GM21717 (cell line): Measurements from ENCODE around the gene RNF4.
"Not testable (repeated sequence)": the region's sequence is repeated elsewhere in the genome, so short reads cannot be mapped to it uniquely, and the experiment has no call there.

Source experiments
- ATAC-seq: cut with Tn5 transposase; IDR thresholded peaks from one replicate; pipeline ENCODE4 v1.9.1; 2021; ENCODE audit warnings: mild to moderate bottlenecking, moderate library complexity; ENCODE audit not compliant: unreplicated experiment

Gene RNF4

DNA sequence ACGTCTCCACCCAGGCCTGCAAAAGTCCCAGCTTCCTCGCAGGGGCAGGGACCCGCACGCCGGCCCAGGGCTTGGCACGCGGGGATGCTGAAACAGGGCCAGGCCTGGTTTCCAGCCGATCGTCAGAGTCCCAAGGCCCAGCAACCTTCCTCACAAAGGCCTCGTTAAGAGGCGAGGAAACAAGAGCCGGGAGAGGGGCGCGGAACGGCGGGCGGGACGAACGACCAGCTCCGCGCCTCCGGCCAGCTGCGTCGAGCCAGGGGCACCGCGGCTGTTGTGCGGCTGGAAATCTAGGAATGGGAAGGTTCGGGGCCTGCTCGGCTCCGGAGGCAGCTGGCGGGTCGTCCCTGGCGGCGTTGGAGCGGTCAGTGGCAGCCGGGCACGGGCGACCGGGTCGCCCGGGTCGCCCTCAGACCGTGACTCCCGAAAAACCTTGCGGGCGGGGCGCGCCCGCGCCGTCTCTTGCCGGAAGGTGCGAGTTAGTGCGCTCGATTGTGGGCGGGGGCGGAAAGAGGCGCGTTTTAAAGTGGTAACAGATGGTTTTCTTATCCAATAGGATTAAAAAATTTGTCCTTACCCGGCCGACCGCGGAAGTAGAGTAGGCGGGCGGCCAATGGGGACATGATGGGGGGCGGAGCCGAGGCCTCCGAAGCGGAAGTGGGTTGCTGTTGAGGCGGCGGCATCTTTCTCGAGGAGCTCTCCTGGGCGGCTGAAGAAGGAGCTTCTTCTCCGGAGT lies at the start of gene RNF4:
TSS of gene RNF4 (plus strand) at position 651 of the 736 bp plus-strand sequence. CDS start 21,388 bp downstream, outside the sequence.
- peak; percentile 74 for ATAC-seq

- no peak for ATAC-seq
These were observed 49.1 kb upstream of the RNF4 start for GRCh38 chr4:2419814-2420213.

- ATAC-seq = no peak
These were observed 47.0 kb upstream of the RNF4 start for GRCh38 chr4:2421928-2422327.

DNA sequence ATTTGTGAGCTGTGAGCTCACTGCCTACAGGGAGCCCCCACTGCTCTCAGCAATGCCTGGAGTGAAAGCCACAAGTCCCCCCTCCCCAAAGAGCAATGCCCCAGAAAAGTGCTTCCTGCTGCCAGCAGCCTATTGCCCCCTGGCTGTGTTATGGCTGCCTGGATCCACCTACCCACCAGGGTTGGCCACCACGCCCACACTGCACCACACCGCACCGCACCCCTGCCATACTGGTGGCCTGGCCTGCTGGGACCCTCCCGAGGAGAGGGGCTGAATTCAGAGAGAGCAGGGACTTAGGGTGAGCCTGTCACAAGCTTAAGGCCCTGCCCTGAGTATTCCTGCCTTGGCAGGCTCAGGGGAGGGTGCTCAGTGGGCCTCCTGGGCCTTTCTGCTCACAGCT lies 45.8 kb upstream of the RNF4 start:
- no peak for ATAC-seq

DNA sequence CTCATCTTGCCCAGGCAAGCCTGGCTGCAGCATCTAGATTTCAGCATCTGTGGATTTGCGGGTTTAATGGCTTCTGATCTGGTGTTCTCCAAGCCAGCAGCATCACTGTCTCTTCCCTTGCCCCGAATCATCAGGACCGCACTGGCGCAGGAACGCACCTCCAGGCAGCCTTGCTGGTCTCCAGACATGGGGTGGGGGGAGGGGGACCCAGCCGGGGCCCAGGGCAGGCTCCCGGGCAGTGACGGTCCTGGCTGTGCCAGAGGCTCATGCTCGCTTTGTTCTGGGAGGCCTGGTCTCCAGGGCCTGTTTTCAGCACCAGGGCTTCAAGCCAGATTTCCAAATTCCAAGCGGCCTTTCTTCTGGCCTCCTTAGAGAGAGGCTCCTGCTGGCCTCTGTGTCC lies 45.2 kb upstream of the RNF4 start:
- ATAC-seq = no peak

GRCh38 chr4:2424581-2424980 lies 44.3 kb upstream of the RNF4 start:
- no peak for ATAC-seq

DNA sequence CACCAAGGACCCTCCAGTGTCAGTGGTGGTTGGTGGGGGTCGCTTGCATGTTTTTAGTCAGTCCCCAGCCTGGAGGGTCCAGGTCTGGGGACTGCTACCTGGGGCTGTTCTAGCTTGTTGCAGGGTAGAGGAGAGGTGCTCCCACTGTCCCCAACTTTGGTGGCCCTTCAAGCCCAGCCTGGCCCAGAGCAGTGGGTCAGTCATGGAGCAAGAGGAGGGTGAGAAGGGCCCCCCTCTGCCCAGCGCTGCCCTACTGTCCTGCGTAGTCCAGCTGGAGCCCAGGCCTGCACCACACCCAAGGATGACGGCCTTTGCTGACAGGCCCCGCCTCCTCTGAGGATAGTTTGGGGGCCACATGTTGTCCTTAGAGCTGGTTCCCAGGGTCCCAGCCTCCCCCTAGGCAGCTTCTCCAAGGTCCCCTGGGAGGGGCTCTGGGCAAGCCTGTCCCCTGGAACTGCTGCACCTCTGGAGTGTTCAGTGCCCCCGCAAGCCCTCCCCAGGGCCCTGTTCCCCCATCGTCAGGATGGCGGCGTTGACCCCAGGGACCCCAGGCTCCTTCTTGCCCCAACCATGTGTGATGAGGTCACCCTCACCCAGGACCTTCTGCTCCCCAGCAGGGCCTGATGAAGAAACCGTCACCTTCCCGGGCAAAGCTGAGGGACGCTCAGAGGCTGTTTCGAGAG lies 43.4 kb upstream of the RNF4 start:
- ATAC-seq = no peak

GRCh38 chr4:2426069-2426397 lies 42.9 kb upstream of the RNF4 start:
- ATAC-seq = no peak

DNA sequence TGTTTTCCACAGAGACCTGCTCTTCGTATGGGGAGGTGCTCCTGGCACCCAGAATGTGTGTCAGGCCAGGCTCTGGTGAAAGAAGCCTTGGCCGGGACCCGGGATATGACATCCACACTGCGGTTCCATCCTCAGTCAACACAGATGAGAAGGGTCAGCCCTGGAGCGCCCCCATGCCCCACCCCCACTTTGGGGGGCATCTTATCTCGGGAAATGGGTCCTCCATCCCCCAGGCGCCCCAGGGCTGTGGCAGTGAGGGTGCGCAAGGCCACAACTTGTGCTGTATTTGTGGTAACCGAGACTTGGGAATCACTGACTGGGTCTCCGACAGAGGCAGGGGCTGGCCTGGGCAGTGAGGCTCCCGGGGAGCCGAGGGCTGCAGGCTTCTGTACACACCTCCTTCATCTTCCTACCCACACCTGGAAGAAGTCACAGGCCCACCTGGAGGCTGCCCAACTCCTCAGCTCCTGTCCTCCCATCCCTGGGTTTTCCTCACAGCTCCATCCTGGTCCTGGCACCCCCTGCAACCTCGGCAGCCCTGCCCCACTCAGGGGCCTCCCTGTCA lies 42.1 kb upstream of the RNF4 start:
- no peak for ATAC-seq

- no peak for ATAC-seq
These were observed 41.2 kb upstream of the RNF4 start for GRCh38 chr4:2427383-2428334.

- ATAC-seq = no peak
These were observed 40.3 kb upstream of the RNF4 start for GRCh38 chr4:2428496-2429213.

- ATAC-seq = not testable (repeated sequence)
These were observed 38.8 kb upstream of the RNF4 start for GRCh38 chr4:2429945-2430757.

DNA sequence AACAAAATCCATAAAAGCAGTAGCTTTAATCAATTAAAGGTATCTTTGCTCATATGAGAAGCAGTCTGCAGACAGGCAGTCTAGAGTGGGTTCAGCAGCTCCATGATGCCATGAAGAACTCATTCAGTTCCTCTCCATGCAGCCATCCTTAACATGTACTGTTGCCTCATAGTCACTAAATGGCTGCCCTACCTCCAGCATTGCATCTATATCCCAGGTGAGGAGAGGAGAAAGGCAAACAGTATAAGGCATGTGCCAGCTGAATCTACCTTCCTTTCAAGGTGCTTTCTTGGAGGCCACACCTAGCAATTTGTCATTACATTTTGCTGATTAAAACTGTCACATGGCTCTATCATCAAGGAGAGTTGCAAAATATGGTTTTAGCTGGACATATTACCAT lies 36.9 kb upstream of the RNF4 start:
- ATAC-seq = no peak

DNA sequence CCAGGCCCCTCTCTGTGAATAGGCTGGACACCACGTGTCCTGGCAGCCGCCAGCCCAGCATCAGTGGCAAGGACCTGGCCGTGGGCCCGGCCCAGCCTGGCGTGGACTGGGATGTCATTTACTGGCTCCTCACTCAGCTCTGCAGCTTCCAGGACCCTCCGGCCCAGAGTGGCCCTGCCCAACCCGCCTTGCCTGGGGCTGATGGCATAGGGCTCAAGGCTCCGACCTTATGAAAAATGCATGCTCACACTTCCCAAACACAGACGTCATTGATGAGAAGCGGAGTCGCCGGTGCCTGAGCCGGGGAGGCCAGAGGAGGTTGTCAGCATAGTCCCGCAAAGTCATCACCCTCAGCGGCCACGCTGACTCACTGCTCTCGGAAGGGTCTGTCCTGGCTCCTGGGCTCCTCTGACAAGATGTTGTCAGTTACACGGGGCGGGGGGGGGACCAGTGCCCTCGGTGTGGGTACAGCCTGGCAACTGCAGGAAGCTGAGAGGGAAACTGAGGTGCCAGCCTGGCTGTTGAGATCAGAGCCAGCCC lies 35.8 kb upstream of the RNF4 start:
- ATAC-seq = no peak

- ATAC-seq = no peak
These were observed 35.1 kb upstream of the RNF4 start for GRCh38 chr4:2433609-2434350.

DNA sequence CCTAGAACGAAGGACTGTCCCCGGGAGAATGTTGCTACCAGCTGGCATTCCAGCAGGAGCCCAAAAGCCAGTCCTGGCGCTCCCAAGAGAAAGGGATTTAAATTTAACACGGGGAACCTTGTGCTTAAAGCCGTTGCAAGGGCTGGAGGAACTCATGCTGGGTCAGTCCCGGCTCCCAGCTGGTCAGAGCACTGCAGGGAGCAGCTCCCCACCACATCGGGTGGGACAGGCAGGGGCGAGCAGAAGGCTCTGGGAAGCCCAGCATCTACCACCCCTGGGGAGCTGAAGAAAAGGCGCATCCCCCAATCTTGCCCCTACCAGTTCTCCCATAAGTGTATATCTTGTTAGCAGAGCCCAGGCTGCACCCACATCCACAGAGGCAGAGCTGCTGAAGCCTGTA lies 34.5 kb upstream of the RNF4 start:
- no peak for ATAC-seq

- ATAC-seq = no peak
These were observed 32.6 kb upstream of the RNF4 start for GRCh38 chr4:2436301-2436700.

DNA sequence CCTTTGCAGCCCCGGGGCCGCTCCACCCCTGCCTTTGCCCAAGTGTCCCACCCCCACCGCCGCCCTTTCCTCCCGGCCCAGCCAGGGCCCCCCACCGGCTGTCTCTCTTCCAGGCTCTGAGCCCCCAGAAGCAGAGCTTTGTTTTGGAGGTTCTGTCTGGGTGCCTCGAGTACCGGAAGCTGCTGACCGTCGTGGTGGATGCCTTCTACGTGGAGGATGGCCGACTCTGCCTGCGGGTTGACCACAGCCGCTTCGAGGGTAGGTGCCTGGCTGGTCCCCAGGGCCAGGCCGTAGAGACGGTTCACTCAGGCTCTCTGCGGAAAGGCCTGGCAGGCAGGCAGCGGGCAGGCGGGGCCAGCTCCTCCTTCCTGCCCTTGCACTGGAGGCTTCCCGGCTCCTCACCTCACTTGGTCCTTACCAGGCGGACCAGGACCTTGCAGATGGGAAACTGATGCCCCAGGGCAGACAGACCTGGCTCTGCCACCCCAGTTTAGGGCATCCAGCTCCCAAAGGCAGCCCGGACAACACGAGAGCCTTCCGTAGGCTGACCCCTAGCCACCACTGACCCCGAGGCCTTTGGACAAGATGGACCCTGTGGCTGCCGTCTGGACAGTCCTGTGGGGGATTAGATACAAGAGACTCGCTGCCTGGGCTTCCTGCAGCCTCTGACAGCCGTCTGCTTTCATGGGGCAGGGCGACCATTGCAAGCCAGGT lies 32.0 kb upstream of the RNF4 start:
- no peak for ATAC-seq
